ENCODE results near the gene PTGES.
"Not testable (repeated sequence)": the region's sequence is repeated elsewhere in the genome, so short reads cannot be mapped to it uniquely, and the experiment has no call there.

DNA sequence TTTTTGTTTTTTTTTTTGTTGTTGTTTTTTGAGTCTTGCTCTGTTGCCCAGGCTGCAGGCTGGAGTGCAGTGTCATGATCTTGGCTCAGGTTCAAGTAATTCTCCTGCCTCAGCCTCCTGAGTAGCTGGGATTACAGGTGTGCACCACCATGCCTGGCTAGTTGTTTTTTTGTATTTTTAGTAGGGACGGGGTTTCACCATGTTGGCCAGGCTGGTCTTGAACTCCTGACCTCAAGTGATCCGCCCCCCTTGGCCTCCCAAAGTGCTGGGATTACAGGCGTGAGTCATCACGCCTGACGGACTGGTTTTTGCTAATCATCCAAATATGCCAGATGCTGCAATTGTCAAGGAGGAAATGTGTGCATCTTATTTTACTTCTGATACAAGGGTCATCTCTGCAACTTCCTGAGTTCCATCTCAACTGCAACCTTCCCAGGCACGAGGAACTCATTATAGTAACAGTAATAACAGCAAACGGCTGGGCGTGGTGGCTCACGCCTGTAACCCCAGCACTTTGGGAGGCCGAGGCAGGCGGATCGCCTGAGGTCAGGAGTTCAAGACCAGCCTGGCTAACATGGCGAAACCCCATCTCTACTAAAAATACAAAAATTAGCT is 9.6 kb upstream of the PTGES start:
- not testable (repeated sequence) for TF ChIP-seq MAX (IDR thresholded peaks at IDR 0.05; ENCODE audit: low read depth, low read length); POLR2A (IDR thresholded peaks at IDR 0.05; ENCODE audit: extremely low read depth, insufficient read length)
- TF ChIP-seq, protein P1, sequence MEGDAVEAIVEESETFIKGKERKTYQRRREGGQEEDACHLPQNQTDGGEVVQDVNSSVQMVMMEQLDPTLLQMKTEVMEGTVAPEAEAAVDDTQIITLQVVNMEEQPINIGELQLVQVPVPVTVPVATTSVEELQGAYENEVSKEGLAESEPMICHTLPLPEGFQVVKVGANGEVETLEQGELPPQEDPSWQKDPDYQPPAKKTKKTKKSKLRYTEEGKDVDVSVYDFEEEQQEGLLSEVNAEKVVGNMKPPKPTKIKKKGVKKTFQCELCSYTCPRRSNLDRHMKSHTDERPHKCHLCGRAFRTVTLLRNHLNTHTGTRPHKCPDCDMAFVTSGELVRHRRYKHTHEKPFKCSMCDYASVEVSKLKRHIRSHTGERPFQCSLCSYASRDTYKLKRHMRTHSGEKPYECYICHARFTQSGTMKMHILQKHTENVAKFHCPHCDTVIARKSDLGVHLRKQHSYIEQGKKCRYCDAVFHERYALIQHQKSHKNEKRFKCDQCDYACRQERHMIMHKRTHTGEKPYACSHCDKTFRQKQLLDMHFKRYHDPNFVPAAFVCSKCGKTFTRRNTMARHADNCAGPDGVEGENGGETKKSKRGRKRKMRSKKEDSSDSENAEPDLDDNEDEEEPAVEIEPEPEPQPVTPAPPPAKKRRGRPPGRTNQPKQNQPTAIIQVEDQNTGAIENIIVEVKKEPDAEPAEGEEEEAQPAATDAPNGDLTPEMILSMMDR (IDR thresholded peaks at IDR 0.05; ENCODE audit: low read depth, low read length) = not testable (repeated sequence)
